H1 (cell line): ENCODE results near the gene FARP2. TPM values are rescaled to one million over a fixed set of nuclear protein-coding genes. Genes with fewer than 3 reads are reported as not detected.

Experiments
- CTCF ChIA-PET: fragments of 300-600 bp; sonication (Branson Sonifier 250); formaldehyde crosslinking; loops from one replicate; lab custom pipeline; 2021; ENCODE audit not compliant: partially characterized antibody; lab: Charles Lee
- POLR2A ChIA-PET: fragments of 300-600 bp; sonication (Branson Sonifier 250); formaldehyde crosslinking; loops from one replicate; lab custom pipeline; 2021; ENCODE audit warnings: inconsistent platforms; ENCODE audit not compliant: partially characterized antibody; lab: Charles Lee
- DNase-seq, 2 experiments: peaks; one replicate each; pipeline versions ENCODE4 v3.0.0 to v3.0.0-alpha.2; 2010 to 2022; ENCODE audit warnings: low spot score in 2 of 2, low read depth in 1 of 2, mixed read lengths in 1 of 2
- FAIRE-seq: peaks from 2 replicates; lab custom pipeline; 2011; peaks lifted over from hg19 to GRCh38; lab: Jason Lieb, UNC
- H2AFZ ChIP-seq: 2 replicates; pipeline ENCODE4 v1.8.1; 2012; ENCODE audit warnings: low read length, inconsistent platforms
- H2AK5ac ChIP-seq: 2 replicates; pipeline ENCODE4 v1.6.1; 2013; ENCODE audit warnings: low read depth, low read length
- H2BK120ac ChIP-seq: replicated peaks from 2 replicates; pipeline ENCODE3; 2013; ENCODE audit warnings: low read depth, low read length, inconsistent platforms
- H2BK12ac ChIP-seq: 2 replicates; pipeline ENCODE4 v1.6.1; 2013; ENCODE audit warnings: low read depth, low read length
- H2BK15ac ChIP-seq: 2 replicates; pipeline ENCODE4 v1.6.1; 2013; ENCODE audit warnings: low read length
- H2BK20ac ChIP-seq: 2 replicates; pipeline ENCODE4 v1.6.1; 2013; ENCODE audit warnings: low read length
- H2BK5ac ChIP-seq: 2 replicates; pipeline ENCODE4 v1.6.1; 2013; ENCODE audit warnings: low read depth, low read length
- H3K14ac ChIP-seq: 2 replicates; pipeline ENCODE4 v1.6.1; 2013; ENCODE audit warnings: inconsistent platforms; ENCODE audit not compliant: insufficient read length
- H3K18ac ChIP-seq: 2 replicates; pipeline ENCODE4 v1.6.1; 2013; ENCODE audit warnings: low read length; ENCODE audit errors: extremely low read depth
- H3K23ac ChIP-seq: 2 replicates; pipeline ENCODE4 v1.6.1; 2013; ENCODE audit warnings: inconsistent platforms; ENCODE audit not compliant: insufficient read length
- H3K23me2 ChIP-seq: 2 replicates; pipeline ENCODE4 v1.6.1; 2013; ENCODE audit warnings: low read depth, low read length
- H3K27ac ChIP-seq: 2 replicates; pipeline ENCODE4 v1.6.1; 2011; ENCODE audit warnings: low read depth, low read length, inconsistent platforms
- H3K27me3 ChIP-seq, 4 experiments: replicated peaks in 1 of 4; 1 replicate in 1 of 4; 2 replicates in 3 of 4; pipeline versions ENCODE4 v1.6.1 to v1.8.1; 2011 to 2013; ENCODE audit warnings: low read length in 3 of 4, mild to moderate bottlenecking in 3 of 4, inconsistent platforms in 2 of 4, mixed read lengths in 2 of 4, moderate library complexity in 1 of 4; ENCODE audit not compliant: control insufficient read depth in 3 of 4, insufficient read depth in 3 of 4; ENCODE audit errors: extremely low read depth in 1 of 4
- H3K36me3 ChIP-seq, 4 experiments: 2 replicates each; pipeline versions ENCODE4 v1.6.1 to v1.8.1; 2011 to 2013; ENCODE audit warnings: mild to moderate bottlenecking in 4 of 4, low read length in 3 of 4, moderate library complexity in 2 of 4, control low read depth in 1 of 4, inconsistent platforms in 1 of 4; ENCODE audit not compliant: insufficient read depth in 4 of 4, control insufficient read depth in 2 of 4
- H3K4ac ChIP-seq: replicated peaks from 2 replicates; pipeline ENCODE3; 2013; ENCODE audit warnings: low read length, low read depth, mixed read lengths, inconsistent platforms; ENCODE audit not compliant: insufficient read length
- H3K4me1 ChIP-seq, 4 experiments: replicated peaks in 1 of 4; 1 replicate in 1 of 4; 2 replicates in 3 of 4; pipeline versions ENCODE4 v1.6.1 to v1.8.1; 2011 to 2013; ENCODE audit warnings: low read length in 3 of 4, inconsistent platforms in 2 of 4, mixed read lengths in 1 of 4; ENCODE audit not compliant: insufficient read depth in 4 of 4, control insufficient read depth in 3 of 4
- H3K4me2 ChIP-seq, 2 experiments: 2 replicates each; pipeline versions ENCODE4 v1.6.1 to v1.8.1; 2011 to 2013; ENCODE audit warnings: low read depth in 2 of 2, low read length in 2 of 2, control low read depth in 1 of 2, inconsistent platforms in 1 of 2, mild to moderate bottlenecking in 1 of 2; ENCODE audit not compliant: insufficient read depth in 1 of 2
- H3K4me3 ChIP-seq, 4 experiments: fragments of 200-600, 300-600 bp in 1 of 4; sonication (generic), shearing (Covaris generic), sonication (Bioruptor Twin) in 1 of 4; 2 replicates each; pipeline versions ENCODE4 v1.5.1 to v1.8.1; 2011 to 2016; ENCODE audit warnings: low read length in 4 of 4, low read depth in 3 of 4, control low read depth in 2 of 4, inconsistent platforms in 2 of 4, mild to moderate bottlenecking in 2 of 4, mixed read lengths in 1 of 4, moderate library complexity in 1 of 4; ENCODE audit not compliant: insufficient read depth in 2 of 4; ENCODE audit errors: extremely low read depth in 1 of 4
- H3K56ac ChIP-seq: replicated peaks from 2 replicates; pipeline ENCODE3; 2013; ENCODE audit warnings: low read depth, mild to moderate bottlenecking, mixed read lengths, low read length, inconsistent platforms; ENCODE audit not compliant: insufficient read length
- H3K79me1 ChIP-seq: 2 replicates; pipeline ENCODE4 v1.6.1; 2013; ENCODE audit warnings: low read depth, low read length, control low read depth
- H3K79me2 ChIP-seq, 2 experiments: 2 replicates each; pipeline versions ENCODE4 v1.6.1 to v1.8.1; 2012 to 2013; ENCODE audit warnings: low read length in 2 of 2, mild to moderate bottlenecking in 2 of 2, inconsistent platforms in 1 of 2; ENCODE audit not compliant: insufficient read depth in 2 of 2, control insufficient read depth in 1 of 2
- H3K9ac ChIP-seq, 4 experiments: replicated peaks in 1 of 4; 1 replicate in 1 of 4; 2 replicates in 3 of 4; pipeline versions ENCODE4 v1.6.1 to v1.8.1; 2011 to 2013; ENCODE audit warnings: low read depth in 3 of 4, low read length in 3 of 4, control low read depth in 2 of 4, mild to moderate bottlenecking in 2 of 4, moderate library complexity in 2 of 4, inconsistent platforms in 1 of 4; ENCODE audit errors: extremely low read depth in 1 of 4
- H3K9me3 ChIP-seq, 2 experiments: 2 replicates each; pipeline versions ENCODE4 v1.6.1 to v1.8.1; 2012 to 2013; ENCODE audit warnings: mild to moderate bottlenecking in 2 of 2, moderate library complexity in 2 of 2, control low read depth in 1 of 2, inconsistent platforms in 1 of 2, low read depth in 1 of 2, low read length in 1 of 2, mixed read lengths in 1 of 2; ENCODE audit not compliant: insufficient read depth in 2 of 2
- H4K20me1 ChIP-seq, 2 experiments: replicated peaks in 1 of 2; 2 replicates each; pipeline versions ENCODE3 to v1.8.1; 2011 to 2013; ENCODE audit warnings: inconsistent platforms in 2 of 2, low read length in 2 of 2, mild to moderate bottlenecking in 1 of 2; ENCODE audit not compliant: insufficient read depth in 2 of 2, control insufficient read depth in 1 of 2
- H4K5ac ChIP-seq: 2 replicates; pipeline ENCODE4 v1.6.1; 2013; ENCODE audit warnings: low read length, low read depth, mixed read lengths, inconsistent platforms; ENCODE audit not compliant: insufficient read length
- H4K8ac ChIP-seq: 2 replicates; pipeline ENCODE4 v1.8.0; 2013; ENCODE audit warnings: mild to moderate bottlenecking, moderate library complexity, low read length, inconsistent platforms; ENCODE audit not compliant: insufficient read depth; ENCODE audit errors: extremely low read depth
- H4K91ac ChIP-seq: replicated peaks from 2 replicates; pipeline ENCODE3; 2013; ENCODE audit warnings: low read length, mixed read lengths, inconsistent platforms; ENCODE audit not compliant: insufficient read length
- ASH2L ChIP-seq: fragments of 200-600, 300-600 bp; sonication (generic); IDR thresholded peaks from one replicate; pipeline ENCODE4 v1.7.1; 2017; ENCODE audit warnings: low read length
- ATF3 ChIP-seq: IDR thresholded peaks from 2 replicates; pipeline ENCODE4 v1.6.1; 2011; ENCODE audit warnings: low read depth, mild to moderate bottlenecking, low read length; ENCODE audit not compliant: insufficient read depth
- EP300 ChIP-seq, 2 experiments: IDR thresholded peaks; 1 replicate in 1 of 2; 2 replicates in 1 of 2; pipeline ENCODE4 v1.6.1; 2011 to 2012; ENCODE audit warnings: low read depth in 2 of 2, low read length in 2 of 2, mild to moderate bottlenecking in 2 of 2, borderline replicate concordance in 1 of 2, inconsistent platforms in 1 of 2, moderate library complexity in 1 of 2
- GABPA ChIP-seq: IDR thresholded peaks from 2 replicates; pipeline ENCODE4 v1.6.1; 2011; ENCODE audit warnings: mild to moderate bottlenecking, low read length, moderate library complexity, borderline replicate concordance; ENCODE audit not compliant: insufficient read depth
- GTF2F1 ChIP-seq: IDR thresholded peaks from 2 replicates; pipeline ENCODE4 v1.6.1; 2012; ENCODE audit warnings: low read depth, low read length, improper control_type of control experiment, borderline replicate concordance
- HDAC2 ChIP-seq, 2 experiments: fragments of 300-600 bp in 1 of 2; sonication (generic) in 1 of 2; IDR thresholded peaks; 2 replicates each; pipeline ENCODE4 v1.6.1; 2011 to 2012; ENCODE audit warnings: low read depth in 2 of 2, low read length in 2 of 2, mild to moderate bottlenecking in 2 of 2, moderate library complexity in 2 of 2, borderline replicate concordance in 1 of 2, inconsistent platforms in 1 of 2
- JUN ChIP-seq: IDR thresholded peaks from 2 replicates; pipeline ENCODE4 v1.6.1; 2011; ENCODE audit warnings: low read depth, mild to moderate bottlenecking, improper control_type of control experiment, low read length
- NANOG ChIP-seq: IDR thresholded peaks from 2 replicates; pipeline ENCODE4 v1.6.1; 2011; ENCODE audit warnings: low read length, low read depth, mild to moderate bottlenecking, inconsistent platforms; ENCODE audit not compliant: insufficient read depth, poor library complexity, severe bottlenecking
- POLR2A ChIP-seq, 2 experiments: IDR thresholded peaks; 1 replicate in 1 of 2; 2 replicates in 1 of 2; pipeline ENCODE4 v1.6.1; 2011; ENCODE audit warnings: low read depth in 2 of 2, low read length in 2 of 2, mild to moderate bottlenecking in 2 of 2; ENCODE audit errors: control extremely low read depth in 1 of 2
- RBBP5 ChIP-seq: IDR thresholded peaks from 2 replicates; pipeline ENCODE4 v1.7.1; 2012; ENCODE audit warnings: low read depth, mild to moderate bottlenecking, inconsistent platforms, low read length, moderate library complexity, borderline replicate concordance
- SP1 ChIP-seq: IDR thresholded peaks from 2 replicates; pipeline ENCODE4 v1.6.1; 2011; ENCODE audit warnings: low read depth, low read length
- SP2 ChIP-seq: IDR thresholded peaks from 2 replicates; pipeline ENCODE4 v1.6.1; 2012; ENCODE audit warnings: mild to moderate bottlenecking, low read length, inconsistent platforms
- TBP ChIP-seq: IDR thresholded peaks from 2 replicates; pipeline ENCODE4 v1.6.1; 2011; ENCODE audit warnings: low read depth, low read length, improper control_type of control experiment
- TEAD4 ChIP-seq: IDR thresholded peaks from 2 replicates; pipeline ENCODE4 v1.6.1; 2012; ENCODE audit warnings: low read depth, low read length, inconsistent platforms, mixed read lengths
- WGBS, 2 experiments: shearing (Covaris generic) in 1 of 2; methylation state at CpG; one replicate each; pipeline versions ENCODE4 v1.1.6 to v1.1.7; 2013 to 2015; ENCODE audit warnings: low lambda C conversion rate in 2 of 2, mixed read lengths in 2 of 2, inconsistent platforms in 1 of 2, low coverage in 1 of 2, missing lambda C conversion rate in 1 of 2; ENCODE audit not compliant: insufficient replicate concordance in 2 of 2, insufficient coverage in 1 of 2, insufficient read length in 1 of 2; ENCODE audit errors: extremely low coverage in 1 of 2, missing lambda C conversion rate in 1 of 2; 5-methylcytosine and 5-hydroxymethylcytosine counted together
- polyA plus RNA-seq, 7 experiments: library from polyadenylated mRNA; depleted of rRNA in 3 of 7; stranded (reverse) in 5 of 7; unstranded in 2 of 7; fragments of >200 nt in 5 of 7; fragments of 200-250 nt in 2 of 7; gene quantifications; 1 replicate in 5 of 7; 2 replicates in 1 of 7; 4 replicates in 1 of 7; pipeline versions ENCODE4 v1.2.1 to v1.2.3, GENCODE V29; 2011 to 2013; ENCODE audit warnings: missing spikeins in 2 of 7, mixed read lengths in 2 of 7
- total RNA-seq: library from RNA; stranded (reverse); fragmentation: NEBNext Ultra II Directional; extraction: Animal tissue kit (Norgen Biotek cat#: 25700); gene quantifications from 2 replicates; pipeline ENCODE4 v1.2.1, GENCODE V29; 2021

Gene FARP2
- total and polyA plus RNA-seq, 2 of the 8 experiments (the other 6 are each of a cell fraction or from before 2014, with no cell fraction given): 12.4 to 33.4 TPM

- DNase-seq (no peak), FAIRE-seq (no peak)
- Histone ChIP-seq H3K27me3 (no peaks in the 10 kb centered on the region), H3K79me1 (no peaks in the 10 kb centered on the region), H3K36me3 (peaks cover 21 to 65% (median 54%) of the 10 kb centered on the region in 4 experiments), H2BK120ac (no peak overlapping the region), H3K4me3 (no peak overlapping the region), H3K4ac (no peak overlapping the region), H3K27ac (no peak overlapping the region), H3K18ac (no peak overlapping the region), H3K9ac (no peak overlapping the region), H2BK12ac (no peak overlapping the region), H2BK20ac (no peak overlapping the region), H4K91ac (no peak overlapping the region), H2BK15ac (no peak overlapping the region), H3K23ac (no peak overlapping the region), H4K20me1 (peaks cover 0 to 8% of the 10 kb centered on the region in 2 experiments), H2AFZ (no peak overlapping the region), H2BK5ac (no peak overlapping the region), H3K56ac (no peak overlapping the region), H4K8ac (no peak overlapping the region), H3K4me2 (no peak overlapping the region), H4K5ac (no peak overlapping the region), H3K4me1 (peaks cover 1 to 10% (median 7%) of the 10 kb centered on the region in 4 experiments; a peak in 6 of 7 replicates), H2AK5ac (no peak overlapping the region), H3K23me2 (peaks cover 7% of the 10 kb centered on the region; the same call in 1 of the 2 replicates), H3K14ac (no peak overlapping the region), H3K79me2 (peaks cover 0 to 7% of the 10 kb centered on the region in 2 experiments; a peak in 2 of 4 replicates), H3K9me3 (no peaks in the 10 kb centered on the region)
- WGBS, 2 experiments: 98% methylated on average over 3 of the region's 3 CpGs; no CpG with 5 or more reads in 1 of the 2 experiments
- CTCF ChIA-PET: no interaction called here
- POLR2A ChIA-PET: no interaction called here
- TF ChIP-seq SP2 (no peak), EP300 (IDR thresholded peaks at IDR 0.05; ENCODE audit: borderline replicate concordance in 1 of 2, low read depth in 2 of 2, low read length in 2 of 2) (no peak), GTF2F1 (no peak), TBP (no peak), TEAD4 (no peak), RBBP5 (no peak), NANOG (no peak), ASH2L (no peak), JUN (no peak), SP1 (no peak), GABPA (no peak), HDAC2 (IDR thresholded peaks at IDR 0.05; ENCODE audit: borderline replicate concordance in 1 of 2, low read depth in 2 of 2, low read length in 2 of 2) (no peak), POLR2A (IDR thresholded peaks at IDR 0.05; ENCODE audit: control extremely low read depth in 1 of 2, low read depth in 2 of 2, low read length in 2 of 2) (no peak), ATF3 (no peak)
Measured at GRCh38 chr2:241352227-241352626, 3.9 kb upstream of the FARP2 start.
